GM21447 (cell line): ENCODE results near the gene USP31.

ENCODE experiments used
- ATAC-seq: cut with Tn5 transposase; IDR thresholded peaks from one replicate; pipeline ENCODE4 v1.9.1; 2021; ENCODE audit not compliant: unreplicated experiment

USP31 gene

DNA sequence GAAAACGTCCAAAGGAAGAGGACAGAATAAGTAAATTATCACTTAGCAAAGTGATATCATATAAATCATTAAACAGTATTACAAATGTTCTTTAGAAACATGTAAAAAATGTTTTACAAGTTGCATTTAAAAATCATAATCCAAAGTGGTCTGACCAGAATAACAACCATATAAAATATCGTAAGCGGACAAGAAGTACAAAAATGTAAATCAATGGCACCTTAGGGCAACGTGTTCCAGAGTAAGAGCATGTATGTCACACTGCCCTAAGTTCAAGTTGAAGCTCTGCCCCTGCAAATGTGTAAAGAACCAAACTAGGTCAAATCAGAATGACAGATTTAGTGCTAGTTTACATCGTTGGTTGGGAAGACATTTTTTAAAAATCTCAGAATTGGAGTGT, 11.4 kb downstream of the USP31 start:
- no peak for ATAC-seq

DNA sequence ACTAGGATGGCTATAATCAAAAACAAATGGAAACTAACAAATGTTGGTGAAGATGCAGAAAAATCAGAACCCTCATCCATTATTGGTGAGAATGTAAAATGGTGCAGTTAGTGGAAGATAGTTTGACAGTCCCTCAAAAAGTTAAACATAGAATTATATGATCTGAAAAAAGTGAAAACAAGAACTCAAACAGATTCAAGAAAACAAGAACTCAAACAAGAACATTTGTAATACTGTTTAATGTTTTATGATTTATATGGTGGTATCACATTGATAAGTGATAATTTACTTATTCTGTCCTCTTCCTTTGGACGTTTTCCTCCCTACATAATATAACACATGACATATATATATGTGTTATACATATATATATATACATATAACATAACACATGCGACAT, 12.0 kb downstream of the USP31 start:
- ATAC-seq: no peak

DNA sequence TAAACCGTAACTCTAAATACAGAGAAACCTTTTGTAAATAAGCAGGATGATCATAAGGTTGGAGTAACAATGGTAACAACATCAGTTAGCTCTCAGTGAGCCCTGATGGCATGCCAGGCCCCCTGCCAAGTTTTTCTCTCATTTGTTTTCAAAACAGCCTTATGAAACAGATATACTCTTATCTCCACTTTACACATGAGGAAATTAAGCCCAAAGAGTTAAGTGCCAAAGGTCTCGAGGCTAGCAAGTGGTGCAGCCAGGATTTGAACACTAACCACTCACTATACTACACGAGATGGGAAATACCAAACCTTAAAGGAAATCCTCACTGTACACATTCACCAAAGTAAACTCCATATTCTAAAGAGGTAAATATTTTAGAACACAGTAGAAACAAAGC, 15.0 kb downstream of the USP31 start:
- no peak for ATAC-seq

DNA sequence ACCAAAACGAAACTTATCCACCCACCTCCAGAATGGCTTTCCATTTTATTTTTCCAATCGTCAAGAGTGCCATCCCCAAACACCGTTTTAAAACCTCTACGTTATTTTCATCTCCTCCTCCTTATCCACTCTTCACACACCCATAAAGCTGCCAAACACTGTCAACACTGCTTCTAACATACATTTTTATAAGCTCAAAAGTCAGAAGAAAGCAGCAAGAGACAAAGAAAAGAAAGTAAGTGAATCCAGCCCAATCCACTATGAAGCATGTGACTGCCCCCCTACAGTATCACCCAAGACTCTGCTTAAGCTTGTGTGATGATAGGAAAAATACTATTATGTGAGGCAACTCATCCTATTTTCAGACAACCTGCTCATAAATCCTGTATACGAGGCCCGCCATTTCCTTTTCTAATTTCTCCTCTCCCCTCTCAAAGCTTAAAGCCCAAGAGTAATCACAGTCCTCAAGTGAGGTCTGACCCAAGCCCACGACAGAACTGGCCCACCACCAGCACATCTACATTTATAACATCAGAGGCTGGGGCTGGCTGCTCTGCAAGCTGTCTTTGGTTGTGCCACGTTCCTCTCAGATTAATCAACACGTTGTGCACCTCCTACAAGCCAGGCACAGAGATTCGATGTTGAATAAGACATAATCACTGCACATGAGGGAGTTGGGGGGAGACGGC, 16.3 kb downstream of the USP31 start:
- no peak for ATAC-seq

DNA sequence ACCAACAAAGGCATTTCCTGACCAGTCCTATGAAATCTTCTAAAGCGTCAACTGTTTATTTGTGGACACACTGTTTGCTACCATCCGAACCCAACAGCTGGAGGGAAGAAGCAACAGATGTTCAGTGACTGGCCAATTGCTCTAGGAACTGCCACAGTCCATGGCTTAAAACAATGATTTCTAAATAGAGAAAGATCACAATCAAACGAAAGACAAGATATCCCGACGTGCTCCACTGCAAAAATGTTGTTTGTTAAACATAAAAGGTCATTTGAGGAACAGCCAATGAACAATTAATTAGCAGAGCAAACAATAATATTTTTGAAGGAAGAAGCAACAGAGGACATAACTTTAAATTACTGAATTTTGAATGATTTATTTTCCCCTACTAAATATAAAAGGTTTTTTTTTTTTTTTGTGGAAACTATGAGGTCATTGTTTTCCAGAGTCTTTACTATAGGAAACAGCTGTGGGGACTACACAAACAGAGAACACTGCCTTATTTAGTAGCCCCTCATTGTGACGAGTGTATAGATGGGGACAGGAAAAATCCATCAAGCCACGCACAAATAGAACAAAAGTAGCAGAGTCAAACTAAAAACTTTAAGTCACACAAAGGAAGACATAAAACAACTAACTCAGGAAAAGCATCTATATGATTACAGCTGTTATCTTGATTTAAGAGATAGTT, 17.2 kb downstream of the USP31 start:
- ATAC-seq: no peak

DNA sequence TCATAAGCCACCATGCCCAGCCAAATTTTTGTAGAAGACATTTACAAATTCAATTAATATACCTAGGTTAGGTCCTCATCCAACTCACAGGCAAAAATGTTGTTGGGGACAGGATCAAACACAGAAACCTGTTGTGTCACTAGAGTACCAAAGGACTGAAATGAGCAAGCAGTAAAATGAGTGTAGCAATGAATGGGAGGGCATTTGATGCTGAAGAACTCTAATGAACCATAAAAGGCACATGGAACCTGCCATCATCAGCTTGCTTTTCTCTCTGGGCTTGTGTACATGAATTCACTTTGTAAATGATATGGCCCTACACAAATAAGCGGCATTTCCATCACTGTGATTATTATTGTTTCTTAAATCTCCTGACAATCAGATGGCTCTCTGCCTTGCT, 17.8 kb downstream of the USP31 start:
- no peak for ATAC-seq

DNA sequence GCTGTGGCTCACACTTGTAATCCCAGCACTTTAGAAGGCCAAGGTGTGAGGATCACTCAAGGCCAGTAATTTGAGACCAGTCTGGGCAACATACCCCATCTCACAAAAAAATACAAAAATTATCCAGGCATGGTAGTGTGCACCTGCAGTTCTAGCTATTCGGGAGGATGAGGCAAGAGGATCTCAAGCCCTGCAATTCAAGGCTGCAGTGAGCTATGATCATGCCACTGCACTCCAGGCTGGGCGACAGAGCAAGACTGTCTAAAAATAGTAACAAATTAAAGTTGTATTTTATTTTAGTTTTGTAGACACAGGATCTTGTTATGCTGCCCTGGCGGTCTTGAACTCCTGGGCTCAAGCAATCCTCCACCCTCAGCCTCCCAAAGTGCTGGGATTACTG, 18.2 kb downstream of the USP31 start:
- ATAC-seq: no peak

DNA sequence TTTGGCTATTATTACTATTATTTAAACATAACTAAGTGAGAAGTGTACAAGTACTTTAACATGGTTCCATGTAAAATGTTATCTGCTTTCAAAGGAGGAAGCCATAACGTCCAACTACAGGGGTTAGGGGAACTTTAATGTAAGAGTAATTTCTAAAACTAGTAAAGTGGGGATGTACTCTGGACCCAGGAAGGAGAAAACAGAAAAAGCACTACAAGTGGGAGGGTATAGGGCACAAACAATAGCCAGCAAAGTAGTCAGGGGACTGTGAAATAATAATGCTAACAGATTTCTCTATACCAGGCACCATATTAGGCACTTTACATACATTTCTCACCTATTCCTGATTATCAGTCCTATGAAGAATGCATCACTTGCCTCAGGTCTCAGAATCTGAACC, 19.6 kb downstream of the USP31 start:
- no peak for ATAC-seq

DNA sequence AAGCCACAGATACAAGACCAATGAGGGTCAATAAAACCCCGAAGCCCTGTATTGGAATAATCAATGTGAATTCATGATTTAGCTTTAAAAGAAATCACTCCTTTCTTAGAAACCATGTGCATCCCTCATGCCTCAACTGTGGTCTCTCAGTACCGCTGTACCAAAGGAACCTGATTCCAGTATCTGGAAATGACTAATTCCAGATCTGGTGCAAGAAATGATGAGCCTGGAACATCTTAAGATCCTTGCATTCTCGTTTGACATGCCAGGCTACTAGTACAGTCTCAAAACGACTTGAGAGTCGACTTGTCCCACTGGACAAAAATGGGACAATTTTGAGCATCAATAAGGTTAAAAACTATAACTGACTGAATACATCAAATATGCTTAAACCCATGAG, 21.2 kb downstream of the USP31 start:
- ATAC-seq: no peak

DNA sequence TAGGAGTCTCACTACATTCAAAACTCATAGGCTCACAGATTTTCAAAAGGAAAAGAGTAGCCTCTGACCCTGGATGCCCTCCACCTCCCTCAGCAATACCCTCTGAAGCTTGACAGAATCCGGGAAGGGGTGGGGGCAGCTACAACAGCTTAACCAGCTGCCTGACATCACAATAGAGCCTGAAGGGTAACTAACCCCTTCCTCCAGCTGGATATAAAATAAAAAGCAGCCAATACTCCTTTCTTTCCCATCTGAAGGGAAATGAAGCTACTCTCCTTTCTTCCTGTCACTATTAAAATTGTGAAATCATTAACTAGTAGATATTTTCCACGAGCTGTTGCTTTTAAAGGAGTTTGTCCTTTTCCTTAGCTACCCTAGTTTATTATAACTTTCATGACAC, 24.0 kb downstream of the USP31 start:
- no peak for ATAC-seq

DNA sequence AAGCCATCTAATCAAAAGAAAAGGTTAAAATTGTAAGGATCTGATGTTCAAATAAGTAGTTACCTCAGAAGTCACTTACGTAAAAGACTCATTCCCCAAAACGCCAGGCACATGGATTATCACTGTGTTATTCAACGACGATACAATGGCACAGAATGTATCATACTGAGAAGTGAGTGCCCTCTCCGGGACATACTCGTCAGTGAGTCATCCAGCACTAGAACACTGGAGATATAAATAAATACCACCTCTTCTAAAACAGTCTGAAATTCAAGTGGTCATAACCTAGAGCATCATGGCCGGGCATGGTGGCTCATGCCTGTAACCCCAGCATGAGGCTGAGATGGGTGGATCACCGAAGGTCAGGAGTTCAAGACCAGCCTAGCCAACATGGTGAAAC, 24.9 kb downstream of the USP31 start:
- no peak for ATAC-seq

DNA sequence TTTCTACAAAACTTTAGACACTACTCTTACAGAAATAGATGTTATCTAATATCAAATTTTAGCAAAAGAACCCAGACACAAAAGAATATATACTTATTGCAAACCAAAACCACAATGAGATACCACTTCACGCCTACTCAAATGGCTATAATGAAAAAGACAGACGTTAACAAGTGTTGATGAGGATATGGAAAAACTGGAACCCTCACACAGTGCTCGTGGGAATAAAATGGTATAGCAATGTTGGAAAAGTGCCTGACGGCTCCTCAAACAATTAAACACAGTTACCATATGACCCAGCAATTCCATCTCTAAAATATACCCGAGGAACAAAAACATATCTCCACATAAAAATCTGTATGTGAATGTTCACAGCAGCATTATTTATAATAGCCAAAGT, 27.1 kb downstream of the USP31 start:
- no peak for ATAC-seq

DNA sequence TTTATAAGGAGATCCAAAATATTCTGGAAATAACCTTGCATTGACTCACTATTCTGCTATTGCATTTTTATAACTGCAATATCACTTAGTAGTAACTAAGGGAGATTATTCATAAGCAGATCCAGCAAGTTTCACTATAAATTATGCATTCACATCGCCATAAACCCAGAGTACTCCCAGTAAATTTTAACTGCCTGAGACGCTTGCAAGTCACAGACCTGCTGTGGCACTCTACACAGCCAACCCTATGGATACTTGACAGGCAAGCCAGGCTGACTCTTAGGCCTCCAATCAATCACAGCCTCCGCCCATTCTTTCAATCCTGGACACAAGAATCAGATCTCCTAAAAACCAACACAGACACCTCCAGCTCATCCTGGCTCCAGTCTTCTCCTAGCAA, 28.2 kb downstream of the USP31 start:
- no peak for ATAC-seq

DNA sequence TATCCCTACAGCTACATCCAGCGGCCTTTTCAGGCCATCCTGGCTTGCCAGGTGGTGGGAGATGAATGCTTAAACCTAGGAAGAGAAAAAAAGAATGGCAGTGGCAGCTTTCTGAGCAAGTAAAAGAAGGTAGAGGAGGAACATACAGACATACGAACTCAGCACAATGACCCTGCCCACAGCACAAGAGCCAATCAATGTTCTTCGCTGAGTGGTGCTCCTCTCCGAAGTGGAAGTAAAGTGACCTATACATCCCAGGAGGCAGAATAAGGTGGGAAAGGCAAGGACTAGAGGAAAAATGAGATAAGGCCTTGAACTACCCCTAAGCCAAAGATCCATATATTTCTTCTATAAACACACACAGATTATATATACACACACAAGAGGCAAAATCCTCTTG, 28.7 kb downstream of the USP31 start:
- no peak for ATAC-seq

DNA sequence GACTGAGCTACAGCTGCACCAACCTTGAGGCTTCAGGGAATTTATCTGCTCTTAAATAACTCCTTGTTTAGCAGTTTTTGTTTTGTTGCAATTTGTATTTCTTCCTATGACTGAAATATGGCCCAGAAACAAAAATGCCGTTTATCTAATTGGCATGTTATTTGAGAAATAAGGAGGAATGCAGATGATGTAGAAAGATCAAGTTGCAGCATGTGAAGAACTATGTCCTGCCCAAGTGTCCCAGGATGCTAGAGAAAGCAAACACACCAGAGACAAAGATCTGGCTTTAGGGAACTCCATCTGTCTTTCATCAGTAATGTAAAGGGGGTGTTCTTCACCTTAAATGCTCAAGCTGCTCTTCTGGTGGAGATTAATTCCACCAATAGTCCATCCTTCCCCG, 29.7 kb downstream of the USP31 start:
- ATAC-seq: no peak

DNA sequence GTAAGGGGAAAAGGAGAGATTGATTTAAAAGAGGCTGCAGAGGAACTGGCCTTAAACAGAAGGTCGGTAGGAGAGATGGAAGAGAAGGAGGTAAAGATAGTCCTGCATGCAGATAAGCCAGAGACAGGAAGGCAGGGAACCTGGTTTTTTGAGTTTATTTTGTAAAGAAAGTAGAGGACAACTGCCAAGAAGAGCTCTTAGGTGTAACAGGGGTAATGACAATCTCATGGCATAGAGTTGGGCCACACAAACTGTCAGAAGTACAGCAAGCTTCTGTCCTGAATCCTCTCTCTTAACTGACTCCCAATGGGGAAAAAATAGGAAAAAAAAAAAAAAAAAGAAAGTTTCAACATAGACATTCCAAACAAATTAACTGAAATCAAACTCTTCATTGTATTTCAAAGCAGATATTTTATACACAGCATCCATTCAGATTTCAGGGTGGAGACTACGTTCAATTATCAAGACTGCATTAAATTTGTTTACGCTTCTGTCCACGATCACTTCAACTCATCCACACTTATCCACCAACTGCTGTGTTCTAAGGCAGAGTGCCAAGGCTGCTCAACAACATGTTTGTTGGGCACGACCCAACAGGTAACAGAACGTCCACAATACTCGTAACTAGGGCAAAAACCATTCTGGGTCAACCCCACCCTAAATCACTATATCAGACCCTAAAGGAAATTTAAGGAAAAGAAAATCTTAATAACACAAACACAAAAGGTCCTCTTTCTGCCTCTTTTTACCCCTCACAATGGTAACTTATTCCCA, 34.9 kb downstream of the USP31 start:
- ATAC-seq: no peak

DNA sequence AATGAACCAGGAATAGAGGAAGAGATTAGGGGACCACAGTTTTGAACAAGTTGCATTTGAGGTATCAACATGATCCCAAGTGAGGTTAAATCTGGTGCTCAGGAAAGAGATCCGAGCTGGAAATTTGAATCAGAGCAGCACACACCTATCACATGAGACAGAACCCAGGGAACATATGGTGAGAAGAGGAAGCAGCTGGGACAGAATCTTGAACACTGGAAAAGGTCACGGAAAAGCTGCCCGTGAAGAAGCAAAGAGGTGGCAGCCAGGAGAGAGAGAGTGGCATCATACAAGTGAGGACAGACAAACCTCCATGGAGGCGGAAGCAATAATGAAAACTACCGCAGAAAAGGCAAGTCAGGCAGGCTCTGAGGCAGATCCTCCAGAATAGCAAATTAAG, 36.1 kb downstream of the USP31 start:
- ATAC-seq: no peak

DNA sequence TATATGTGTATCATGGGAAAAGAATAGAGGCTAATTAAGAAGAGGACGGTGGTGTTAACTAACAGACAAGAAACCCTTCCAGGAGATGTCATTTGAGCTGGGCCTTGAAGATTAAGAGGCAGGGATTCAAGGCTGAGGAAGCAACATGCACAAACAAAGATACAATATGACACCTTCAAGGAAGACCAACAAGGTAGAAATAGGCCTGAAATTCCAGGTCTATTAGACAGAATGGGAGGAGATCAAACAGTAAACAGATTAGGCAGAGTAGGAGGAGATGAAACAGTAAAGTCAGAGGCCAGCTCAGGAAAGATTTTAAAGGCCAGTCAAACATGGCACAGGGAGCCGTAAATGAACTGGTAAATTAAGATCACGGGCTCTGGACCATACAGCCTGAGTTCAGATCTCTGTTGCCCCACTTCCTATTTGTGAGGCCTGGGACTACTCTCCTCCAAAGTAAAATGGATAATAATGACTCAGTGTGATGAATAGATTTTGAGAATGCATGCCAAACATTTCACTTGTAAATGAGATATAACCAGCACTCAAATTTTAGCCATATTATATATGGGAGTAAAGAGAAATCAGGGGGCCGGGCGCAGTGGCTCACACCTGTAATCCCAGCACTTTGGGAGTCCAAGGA, 38.9 kb downstream of the USP31 start:
- no peak for ATAC-seq

DNA sequence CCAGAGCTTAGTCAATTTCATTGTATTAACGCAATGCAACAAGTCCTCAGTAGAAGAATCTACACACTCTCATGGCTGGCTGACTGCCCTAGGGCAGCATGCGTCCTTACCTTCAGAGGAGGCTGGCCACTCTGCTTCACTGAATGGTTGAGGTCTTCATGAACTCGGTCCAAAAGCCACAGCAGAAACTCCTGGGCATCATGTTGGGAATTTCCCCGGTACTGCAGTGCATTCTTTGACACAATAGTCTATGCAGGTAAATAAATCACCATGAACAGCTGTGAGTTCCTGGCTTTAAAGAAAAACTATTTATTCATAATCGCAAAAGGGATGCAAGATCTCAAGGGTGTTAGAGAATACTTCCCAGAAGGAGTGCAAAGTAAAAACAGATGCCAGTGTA, 41.3 kb downstream of the USP31 start:
- no peak for ATAC-seq

DNA sequence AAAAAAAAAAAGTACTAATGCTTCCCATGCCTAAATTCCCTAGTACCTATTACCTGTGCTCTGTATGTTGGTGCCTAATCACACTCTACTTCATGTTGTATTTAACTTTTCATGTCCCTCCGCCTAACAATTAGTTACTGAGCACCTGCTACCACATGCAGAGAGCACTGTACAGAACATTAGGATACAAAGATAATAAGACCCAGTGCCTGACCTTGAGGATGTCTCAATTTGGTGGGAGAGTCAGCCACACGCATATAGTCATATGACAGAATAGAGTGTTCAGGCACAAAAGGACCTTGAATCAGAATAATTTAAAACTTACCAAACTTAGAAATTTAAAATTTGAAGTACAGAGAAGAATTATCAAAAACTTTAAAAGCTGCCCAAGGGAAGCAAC, 42.1 kb downstream of the USP31 start:
- no peak for ATAC-seq

DNA sequence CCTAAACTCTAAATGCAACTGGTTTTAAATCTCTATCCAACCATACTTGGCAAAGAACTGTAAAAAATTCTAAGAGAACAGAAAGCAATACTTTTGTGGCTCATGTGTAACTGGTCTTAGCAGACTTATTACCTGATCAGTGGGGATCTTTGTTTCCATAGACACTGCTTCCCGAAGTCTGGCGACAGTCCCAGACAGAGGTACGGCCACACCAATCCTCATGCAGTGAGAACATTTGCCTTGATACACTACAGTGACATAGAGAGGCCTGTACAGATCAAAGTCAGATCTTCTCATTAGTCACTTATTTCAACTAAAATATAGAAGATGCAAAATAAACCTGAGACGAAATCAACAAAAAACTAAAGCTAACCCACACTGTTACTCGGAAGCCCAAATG, 43.9 kb downstream of the USP31 start:
- ATAC-seq: no peak
